ENCODE data around the gene NAGPA.

NAGPA gene

DNA sequence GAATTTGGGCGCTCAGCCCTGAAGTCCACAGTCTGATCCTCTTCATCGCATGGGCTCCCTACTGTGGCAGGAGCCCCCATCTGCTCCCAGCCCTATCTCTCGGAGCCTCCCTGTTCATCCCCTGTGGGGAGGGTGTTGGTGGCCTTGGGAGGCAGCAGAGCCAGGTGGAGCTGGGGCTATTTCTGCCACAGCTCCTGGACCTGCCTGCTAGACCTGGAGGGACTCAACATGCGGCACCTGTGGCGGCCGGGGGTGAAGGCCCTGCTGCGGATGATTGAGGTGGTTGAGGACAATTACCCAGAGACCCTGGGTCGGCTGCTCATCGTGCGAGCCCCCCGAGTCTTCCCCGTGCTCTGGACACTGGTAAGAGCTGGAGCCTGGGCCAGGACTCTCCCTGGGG lies 30.5 kb downstream of the NAGPA start:
- DNase-seq (ENCODE audit: low read depth), result no peak

DNA sequence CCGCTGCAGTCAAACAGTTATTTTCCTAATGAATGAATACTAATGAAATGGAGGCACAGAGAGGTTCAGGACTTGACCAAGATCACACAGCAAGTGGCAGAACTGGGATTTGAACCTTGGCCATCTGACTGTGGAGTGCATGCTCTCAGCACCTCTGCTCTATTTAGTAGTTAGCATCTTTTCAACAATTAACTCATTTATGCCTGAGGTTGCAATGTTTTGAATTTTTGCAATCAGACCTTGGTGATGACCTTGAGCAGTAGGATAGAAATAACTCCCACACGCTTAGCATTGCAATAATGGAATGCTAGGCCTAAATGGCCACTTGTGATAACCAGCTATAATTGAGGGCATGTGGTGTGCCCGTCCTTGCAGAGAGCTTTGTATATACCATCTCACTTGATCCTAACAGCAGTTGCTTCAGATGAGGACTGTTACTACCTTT lies 31.0 kb downstream of the NAGPA start:
- no peak for DNase-seq (ENCODE audit: low read depth)

DNA sequence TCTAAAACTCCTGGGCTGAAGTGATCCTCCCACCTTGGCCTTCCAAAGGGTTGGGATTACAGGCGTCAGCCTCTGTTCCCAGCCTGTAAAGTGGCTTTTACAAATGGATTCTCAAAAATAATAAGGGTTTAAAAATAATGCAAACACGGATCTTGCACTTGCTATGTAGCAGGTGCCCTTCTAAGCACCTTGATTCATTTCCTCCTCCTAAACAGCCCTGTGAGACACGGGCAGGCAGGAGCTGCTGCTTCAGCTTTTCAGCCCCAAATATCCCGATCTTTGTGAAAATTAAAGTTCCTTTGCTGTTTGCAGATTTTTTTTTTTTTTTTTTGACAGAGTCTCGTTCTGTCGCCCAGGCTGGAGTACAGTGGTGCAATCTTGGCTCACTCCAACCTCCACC lies 31.7 kb downstream of the NAGPA start:
- DNase-seq (ENCODE audit: low read depth), result no peak

DNA sequence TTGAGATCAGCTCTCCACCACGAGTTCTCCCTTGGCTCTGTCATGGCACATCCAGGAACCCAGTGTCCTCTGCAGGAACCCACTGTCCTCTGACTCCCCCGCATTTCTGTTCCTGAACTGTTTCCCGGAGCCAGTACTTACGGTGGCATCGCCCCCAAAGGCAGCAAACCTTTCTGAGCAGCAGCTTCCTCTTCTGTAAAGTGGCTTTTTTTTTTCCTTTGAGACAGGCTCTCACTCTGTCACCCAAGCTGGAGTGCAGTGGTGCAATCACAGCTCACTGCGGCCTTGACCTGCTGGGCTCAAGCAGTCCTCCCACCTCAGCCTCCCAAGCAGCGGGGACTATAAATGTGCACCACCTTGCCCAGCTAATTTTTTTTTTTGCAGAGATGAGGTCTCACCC lies 32.2 kb downstream of the NAGPA start:
- DNase-seq (ENCODE audit: low read depth), result no peak

DNA sequence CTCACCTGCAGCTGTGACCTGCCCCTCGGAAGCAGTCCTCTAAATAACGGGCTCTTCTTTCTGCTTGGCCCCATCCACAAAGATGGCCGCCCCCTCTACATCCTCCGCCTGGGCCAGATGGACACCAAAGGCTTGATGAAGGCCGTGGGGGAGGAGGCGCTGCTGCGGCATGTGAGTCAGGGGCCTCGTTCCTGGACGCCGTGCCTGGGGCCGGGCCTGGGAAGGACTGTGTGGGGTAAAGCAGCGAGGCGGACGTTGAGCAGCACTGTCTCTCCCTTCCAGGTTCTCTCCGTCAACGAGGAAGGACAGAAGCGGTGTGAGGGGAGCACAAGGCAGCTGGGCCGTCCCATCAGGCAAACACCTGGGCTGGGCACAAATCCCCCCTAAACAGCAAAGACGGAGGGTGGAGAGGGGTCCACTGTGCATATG lies 33.1 kb downstream of the NAGPA start:
- DNase-seq (ENCODE audit: low read depth), result no peak

DNA sequence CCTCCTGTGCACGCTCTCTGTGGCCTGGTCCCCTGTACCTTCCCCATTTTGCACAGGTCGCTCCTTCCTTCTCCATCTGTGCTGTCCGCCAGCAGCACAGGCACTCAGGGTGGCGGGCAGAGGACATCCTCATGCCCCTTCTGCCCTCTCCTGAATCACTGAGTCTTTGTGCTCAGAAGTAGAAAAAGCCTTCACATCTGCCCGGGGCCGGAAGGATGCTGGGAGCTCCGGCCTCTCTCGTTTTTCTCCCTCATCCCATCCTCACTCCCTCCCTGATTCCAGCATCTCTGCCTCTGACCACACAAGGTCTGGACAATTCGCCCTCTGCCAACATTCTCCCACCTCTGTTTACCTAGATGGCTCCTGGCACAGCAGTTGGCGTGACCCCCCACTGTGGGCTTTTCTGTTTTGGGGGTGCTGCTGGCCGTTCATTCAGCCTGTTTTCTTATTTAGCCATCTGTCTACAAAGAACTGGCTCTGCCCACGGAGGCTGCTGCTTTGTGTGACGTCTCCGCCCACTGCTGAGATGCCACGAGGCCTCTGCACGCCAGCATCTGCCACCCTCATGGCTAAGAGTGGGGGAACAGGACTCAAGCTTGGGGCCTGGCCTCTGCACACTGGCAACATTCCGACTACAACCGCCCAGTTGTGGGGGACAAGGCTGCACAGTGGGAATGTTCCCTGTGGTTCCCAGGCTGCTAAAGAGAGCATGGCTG lies 38.9 kb downstream of the NAGPA start:
- no peak for DNase-seq (ENCODE audit: low read depth)

DNA sequence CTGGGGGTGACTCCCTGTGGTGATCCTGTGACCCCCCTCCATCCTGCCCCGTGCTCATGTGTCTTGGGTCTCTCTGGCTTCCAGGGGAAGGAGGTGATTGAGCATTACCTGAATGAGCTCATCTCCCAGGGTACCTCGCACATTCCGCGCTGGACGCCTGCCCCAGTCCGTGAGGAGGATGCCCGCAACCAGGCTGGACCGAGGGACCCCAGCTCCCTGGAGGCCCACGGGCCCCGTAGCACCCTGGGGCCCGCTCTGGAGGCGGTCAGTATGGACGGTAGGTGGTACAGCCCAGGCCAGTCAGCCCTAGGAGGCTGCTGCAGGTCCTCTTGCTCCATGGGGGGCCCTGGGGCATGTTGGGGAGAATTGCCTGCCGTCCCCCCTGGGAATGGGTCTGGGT lies 42.0 kb downstream of the NAGPA start:
- DNase-seq (ENCODE audit: low read depth), result no peak

DNA sequence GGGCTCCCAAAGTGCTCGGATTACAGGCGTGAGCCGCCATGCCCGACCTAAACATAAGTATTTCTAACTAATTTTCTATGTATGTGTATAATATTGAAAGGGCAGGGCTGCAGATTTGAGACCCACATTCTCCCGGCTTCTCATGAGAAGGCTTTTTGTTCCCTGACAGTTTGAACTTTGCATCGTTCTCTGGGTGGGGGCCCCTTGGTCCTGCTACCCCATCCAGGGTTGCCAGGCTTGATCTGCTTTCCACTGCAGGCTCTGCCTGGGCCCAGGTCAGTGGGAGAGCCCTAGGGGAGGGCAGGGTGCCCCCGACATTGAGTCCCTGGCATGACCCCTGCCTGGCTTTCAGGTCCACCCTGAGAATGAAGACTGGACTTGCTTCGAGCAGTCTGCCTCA lies 43.3 kb downstream of the NAGPA start:
- DNase-seq (ENCODE audit: low read depth), result no peak

DNA sequence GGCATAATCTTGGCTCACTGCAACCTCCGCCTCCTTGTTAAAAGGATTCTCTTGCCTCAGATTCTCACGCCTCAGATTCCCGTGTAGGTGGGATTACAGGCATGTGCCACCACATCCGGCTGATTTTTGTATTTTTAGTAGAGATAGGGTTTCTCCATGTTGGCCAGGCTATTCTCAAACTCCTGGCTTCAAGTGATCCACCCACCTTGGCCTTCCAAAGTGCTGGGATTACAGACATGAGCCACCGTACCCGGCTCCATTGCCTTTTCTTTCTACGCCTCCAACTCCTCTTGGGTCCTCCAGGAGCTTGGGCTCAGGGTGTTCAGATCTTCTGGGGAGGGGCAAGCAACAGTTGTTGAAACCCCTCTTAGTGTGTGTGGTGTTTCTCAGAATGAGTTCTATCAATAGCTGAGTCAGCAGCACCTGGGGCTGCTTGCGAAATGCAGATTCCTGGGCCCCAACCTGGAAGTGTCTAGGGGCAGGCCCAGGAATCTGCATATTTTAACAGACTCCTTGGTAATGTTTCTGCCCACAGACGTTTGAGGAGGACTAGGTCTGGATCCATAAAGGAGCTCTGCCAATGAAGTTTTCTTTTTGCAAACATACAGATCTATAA lies 44.2 kb downstream of the NAGPA start:
- DNase-seq (ENCODE audit: low read depth), result no peak

DNA sequence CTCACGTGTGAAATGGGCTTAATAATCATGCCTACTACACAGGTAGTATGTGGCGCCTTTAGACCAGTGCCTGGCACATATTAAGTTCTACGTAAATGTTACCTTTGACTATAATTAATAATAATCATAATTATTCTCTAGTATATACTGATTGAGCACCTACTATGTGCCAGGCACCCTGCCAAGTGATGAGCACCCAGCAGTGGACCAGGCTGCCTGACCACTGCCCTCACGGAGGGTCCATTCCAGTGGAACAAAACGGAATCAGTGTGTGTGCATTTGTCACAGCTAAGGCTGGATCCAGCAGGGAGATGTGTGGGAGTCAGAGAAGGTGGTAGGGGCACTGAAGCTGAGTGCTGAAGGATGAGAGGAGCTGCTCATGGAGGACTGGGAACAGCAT lies 45.1 kb downstream of the NAGPA start:
- no peak for DNase-seq (ENCODE audit: low read depth)

DNA sequence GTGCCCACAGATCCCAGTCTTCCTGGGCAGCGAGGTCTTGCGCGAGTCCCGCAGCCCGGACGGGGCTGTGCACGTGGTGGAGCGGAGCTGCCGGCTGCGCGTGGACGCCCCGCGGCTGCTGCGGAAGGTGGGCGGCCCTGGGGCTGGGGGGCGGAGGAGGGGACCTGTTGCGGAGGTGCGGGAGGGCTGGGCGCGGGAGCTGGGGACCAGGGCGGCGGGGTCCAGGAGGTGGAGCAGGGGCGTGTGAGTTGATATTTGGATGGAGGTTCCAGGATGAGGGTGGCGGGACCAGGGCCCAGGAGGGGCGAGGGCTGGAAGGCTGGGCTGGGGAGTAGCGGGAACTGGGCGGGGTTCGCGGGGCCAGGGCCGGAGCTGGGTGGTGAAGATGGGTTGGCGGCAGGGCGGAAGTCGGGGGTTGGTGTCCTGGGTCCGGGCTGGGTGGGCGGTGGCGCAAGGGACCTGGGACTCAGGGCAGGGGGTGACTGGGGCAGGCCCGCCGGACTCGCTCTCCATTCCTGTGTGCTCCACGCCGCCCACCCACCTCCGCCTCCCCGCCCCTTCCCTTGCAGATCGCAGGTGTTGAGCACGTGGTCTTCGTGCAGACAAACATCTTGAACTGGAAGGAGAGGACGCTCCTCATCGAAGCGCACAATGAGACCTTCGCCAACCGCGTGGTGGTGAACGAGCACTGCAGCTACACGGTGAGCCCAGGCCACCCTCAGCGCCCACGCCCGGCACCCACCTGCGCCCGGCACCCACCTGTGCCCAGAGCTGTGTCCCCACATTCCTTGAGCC lies 46.0 kb downstream of the NAGPA start:
- no peak for DNase-seq (ENCODE audit: low read depth)

DNA sequence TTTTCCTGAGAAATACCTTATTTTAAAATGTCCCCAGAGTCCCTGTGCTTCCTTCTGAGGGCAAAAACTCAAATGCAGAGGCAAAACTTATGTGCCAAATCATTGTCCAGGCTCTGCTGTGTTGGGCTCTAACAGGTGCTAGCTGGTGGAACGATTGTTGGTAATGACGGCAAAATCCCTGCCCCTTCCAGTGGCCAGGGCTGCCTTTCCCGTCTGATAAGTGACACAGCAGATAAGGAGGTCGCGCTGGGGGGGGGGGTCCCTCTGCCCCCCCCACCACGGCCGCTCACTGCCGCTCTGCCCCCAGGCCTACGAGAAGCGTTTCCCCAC lies 46.5 kb downstream of the NAGPA start:
- no peak for DNase-seq (ENCODE audit: low read depth)

DNA sequence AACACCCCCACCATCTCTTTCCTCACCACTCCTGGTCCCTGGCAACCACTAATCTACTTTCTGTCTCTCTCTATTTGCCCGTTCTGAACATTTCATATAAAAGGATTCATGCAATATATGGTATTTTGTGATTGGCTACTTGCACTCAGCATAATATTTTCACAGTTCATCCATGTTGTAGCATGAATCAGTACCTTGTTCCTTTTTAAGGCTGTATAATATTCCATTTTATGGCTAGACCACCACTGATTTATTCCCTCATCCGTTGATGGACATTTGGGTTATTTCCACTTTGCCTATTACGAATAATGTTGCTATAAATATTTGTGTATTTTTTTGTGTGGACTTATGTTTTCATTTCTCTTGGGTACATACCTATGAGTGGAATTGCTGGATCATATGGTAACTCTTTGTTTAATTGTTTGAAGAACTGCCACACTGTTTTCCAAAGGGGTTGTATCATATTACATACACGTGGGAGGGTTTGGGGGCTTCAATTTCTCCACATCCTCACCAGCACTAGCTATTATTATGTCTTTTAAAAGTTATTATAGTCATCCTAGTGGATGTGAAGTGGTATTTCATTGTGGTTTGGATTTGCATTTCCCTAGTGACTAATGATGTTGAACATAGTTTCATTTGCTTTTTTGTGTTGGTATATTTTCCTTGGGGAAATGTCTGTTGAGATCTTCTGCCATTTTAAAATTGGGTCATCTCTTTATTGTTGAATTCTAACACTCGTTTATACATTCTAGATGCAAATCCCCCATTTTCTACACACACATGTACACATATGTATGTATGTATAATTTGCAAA lies 49.4 kb downstream of the NAGPA start:
- no peak for DNase-seq (ENCODE audit: low read depth)

DNA sequence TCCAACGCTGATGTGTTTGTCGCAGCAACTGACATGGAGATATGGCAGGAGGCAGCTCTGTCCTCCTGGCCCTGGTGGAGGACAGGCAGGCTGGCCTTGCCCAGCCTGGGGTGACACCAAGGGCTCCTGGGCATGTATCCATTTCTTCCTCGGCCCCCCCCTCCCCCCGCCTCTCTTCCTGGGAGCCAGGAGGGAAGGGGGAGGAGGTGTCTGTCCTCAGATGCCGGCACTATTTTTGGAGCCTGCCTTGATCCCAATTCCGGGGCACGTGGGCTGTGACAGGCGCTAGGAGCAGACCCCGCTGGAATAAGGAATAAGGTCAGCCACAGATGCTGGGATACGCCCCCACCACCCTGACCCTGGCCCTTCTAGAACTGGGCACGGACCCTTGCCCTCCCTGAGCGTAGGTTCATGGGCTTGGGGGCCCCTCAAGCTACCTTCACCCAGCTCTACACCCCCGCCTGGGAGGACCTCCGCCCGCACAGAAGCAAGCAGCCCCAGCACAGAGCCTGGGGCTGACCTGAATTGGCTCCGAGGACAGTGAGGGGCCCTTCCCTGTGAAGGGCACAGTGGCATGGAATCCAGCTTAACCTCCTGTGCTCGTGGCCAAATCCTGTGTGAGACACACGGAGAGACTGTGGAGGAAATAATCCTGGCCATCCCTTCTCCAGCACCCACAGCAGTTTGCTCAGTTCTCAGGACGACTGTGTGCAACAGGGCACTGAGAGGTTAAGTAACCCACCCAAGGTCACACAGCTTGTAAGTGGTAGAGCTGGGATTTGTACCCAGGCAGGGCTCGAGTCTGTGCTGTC lies 51.5 kb downstream of the NAGPA start:
- no peak for DNase-seq (ENCODE audit: low read depth)

DNA sequence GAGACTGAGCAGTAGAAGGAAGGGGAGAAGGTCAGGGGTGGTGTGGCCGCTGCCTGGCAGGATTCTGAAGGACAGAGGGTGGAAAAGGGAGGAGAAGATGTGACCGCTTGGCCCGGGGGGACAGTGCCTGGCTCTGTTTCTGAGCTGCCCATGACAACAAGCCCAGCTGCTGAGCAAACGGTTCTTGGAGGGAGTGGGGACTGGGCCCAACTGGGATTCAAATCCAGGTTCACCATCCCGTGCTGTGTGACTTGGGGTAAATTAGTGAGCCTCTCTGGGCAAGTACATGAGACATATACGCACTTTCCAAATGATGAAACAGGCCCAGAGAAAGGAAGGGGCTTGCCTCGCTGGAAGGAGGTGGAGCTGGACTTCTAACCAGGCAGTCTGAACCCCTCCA lies 52.3 kb downstream of the NAGPA start:
- DNase-seq (ENCODE audit: low read depth), result no peak

DNA sequence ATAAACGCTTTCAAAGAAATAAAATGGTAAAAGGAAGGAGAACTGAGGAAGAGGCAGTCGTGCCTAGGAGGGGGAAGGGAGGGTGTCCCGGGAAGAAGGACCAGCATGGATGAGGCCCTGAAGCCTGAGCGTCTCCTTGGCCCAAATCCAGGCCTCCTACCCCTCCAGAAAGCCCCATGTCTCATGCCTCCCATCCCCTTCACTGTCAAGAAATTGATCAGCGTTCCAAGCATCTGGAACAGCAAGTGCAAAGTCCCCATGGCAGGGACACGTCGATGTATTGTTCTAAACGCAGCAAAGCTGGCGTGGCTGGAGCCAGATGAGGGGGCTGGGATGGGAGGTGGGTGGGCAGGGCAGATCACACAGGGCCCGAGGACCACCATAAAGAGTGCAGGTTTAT lies 53.0 kb downstream of the NAGPA start:
- DNase-seq (ENCODE audit: low read depth), result no peak

DNA sequence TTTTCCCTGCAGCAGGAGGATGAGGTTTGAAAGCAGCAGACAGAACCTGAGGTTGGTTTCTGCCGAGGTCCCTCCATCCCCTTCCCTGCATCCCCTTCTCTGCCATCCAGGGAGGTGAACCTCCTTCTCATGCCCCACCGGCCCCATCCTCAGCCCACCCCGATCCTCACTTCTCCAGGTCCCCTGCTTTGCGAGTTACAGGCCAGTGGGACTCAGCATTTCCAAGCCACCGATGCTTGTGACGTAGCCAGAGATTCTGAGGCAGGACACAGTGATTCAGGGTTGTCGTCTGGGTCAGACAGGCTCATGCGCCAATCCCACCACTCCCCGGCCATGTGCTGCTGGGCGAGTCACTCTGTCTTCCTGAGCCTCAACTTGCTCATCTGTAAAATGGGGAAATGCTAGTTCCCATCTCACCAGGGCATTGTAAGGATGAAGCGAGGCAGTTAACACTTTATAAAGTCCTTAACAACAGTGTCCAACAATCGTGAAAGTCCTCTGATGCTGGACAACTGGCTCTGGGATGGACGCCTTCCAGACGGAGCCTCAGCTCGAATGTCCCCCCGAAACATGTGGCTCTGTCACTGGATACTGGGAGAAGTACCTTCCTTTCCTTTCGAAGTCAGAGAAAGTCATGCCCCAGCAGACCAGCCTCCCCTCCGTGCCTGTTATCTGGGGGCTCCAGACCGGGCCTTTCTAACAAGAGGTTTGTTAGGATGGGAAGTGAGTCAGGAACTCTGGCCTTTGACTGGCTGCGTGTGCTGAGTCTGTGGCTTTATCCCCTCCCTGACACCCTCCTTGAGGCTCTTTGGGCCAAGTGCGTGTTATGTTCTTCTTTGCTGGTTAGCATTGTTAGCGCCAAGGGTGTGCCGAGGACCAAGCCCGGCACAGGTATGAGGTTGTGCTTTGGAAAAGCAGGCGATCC lies 53.7 kb downstream of the NAGPA start:
- DNase-seq (ENCODE audit: low read depth), result no peak

DNA sequence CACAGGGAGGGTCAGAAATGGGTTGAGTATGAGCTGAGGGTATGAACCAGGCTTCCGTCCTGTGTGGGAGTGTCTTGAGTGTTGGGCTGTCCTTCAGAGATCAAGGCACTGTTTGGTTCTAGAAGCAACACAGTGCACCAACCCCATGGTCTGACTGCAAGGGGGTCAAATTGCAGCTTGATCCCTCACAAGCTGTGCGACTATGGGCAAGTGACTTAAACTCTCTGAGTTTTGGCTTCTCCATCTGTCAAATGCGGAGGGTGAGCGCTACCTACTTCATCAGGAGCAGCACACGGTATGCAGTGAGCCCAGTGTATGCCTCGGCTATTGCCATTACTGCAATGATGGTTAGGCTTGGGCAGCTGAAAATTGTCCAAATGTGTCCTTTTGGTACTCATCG lies 54.6 kb downstream of the NAGPA start:
- DNase-seq (ENCODE audit: low read depth), result no peak

DNA sequence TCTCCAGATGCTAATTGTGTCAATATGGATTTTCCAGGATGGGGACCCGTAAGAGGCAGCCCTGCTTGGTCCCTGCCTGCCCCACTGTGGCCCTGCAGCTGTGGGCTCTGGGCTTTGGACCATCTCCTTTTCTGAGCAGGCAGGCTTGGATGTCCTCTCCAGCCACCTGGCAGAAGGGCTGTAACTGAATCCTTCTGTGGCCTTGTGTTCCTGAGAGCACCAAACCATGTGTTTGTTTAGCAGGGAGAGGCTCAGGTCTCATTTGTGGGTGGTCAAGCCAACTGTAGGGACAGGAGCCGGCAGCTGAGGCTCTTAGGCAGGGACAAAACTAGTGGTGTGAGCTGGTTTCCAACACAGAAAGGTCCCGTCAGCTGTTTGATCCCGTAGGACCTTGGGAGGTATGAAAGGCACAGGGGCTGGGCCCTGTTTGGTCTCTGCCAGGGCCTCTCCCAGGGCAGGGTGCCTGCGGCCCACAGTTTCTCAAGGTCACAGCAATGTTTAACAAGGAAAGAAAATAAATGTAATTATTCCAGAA lies 57.1 kb downstream of the NAGPA start:
- no peak for DNase-seq (ENCODE audit: low read depth)

DNA sequence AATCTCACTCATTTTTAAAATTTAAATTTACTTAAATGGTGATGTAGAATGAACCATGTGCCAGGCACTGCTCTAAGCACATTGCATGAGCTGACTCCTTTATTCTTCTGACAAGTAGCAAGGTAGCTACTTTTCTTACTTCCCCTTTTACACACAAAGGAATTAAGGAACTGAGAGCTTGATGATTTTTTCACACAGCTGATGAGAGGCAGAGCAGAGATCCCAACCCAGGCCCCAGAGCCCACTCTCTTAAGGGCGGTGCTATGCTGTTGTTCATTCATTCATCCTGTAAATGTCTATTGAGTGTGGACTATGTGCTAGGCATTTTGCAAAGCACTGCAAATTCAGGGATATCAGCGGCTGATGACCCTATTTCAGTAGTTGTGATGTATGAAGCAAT lies 57.7 kb downstream of the NAGPA start:
- no peak for DNase-seq (ENCODE audit: low read depth)
